ENCODE measurements around the gene ATAD3B.

GRCh38 chr1:1449099-1449739 is 22.3 kb upstream of the ATAD3B start, which contains the start of gene ATAD3C:
- TF ChIP-seq CTCF (IDR thresholded peaks at IDR 0.05; ENCODE audit: low read depth, low read length) = no peak
- no peak for TF ChIP-seq POLR2A (IDR thresholded peaks at IDR 0.05; ENCODE audit: extremely low read depth, insufficient read length)
- TF ChIP-seq MAX (IDR thresholded peaks at IDR 0.05; ENCODE audit: low read depth, low read length) = no peak

All from NB4 (cell line).